Urothelium cell line (cell line): ENCODE results near the gene COQ2.
"Not testable (repeated sequence)": the region's sequence is repeated elsewhere in the genome, so short reads cannot be mapped to it uniquely, and the experiment has no call there.

Experiments
- DNase-seq: peaks from one replicate; pipeline ENCODE4 v3.0.0; 2011; ENCODE audit warnings: low spot score, mixed read lengths
- FAIRE-seq: peaks from 2 replicates; lab custom pipeline; 2011; peaks lifted over from hg19 to GRCh38; lab: Jason Lieb, UNC

COQ2 gene

DNA sequence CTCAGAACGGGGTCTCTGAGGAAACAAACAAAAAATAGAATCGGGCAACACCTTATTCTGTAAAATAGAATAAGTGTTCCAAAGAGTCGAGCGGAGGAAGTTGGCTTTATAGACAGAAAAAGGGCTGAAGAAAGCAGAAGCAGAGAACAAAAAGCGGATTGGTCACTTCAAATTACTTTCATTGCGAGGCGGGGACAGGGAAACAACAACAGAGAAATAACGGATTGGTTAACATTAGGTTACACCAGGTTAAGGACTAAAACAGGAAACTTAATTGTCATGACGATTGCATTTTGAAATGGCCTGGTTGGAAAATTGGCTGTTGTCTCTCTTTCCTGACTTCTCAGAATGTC is 433 bp upstream of the COQ2 start:
- FAIRE-seq (no peak), DNase-seq (no peak)

- no peak for DNase-seq
- no peak for FAIRE-seq
Measured at GRCh38 chr4:83283181-83283580, 1.4 kb downstream of the COQ2 start.

- FAIRE-seq = no peak
- DNase-seq = peak; percentile 29
Measured at GRCh38 chr4:83282049-83282535, 2.5 kb downstream of the COQ2 start.

DNA sequence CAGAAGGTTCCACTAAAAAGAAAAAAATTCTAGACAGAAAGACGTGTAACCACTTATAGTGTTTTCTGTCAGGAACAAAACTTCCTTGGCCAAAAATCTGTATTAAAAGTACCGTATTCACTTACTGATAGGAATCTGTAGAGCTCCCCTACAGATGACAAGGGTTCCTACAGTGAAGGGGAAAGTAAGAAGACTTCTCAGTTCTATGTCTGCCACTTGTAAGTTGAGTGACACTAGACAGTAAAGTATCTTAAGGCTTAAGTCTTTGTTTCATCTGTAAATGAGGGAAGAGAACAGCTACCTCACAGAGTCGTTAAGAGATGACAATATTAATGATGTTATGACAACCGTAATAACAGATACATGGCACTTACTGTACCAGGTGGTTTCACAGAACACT is 3.3 kb downstream of the COQ2 start:
- FAIRE-seq (no peak), DNase-seq (no peak)

DNA sequence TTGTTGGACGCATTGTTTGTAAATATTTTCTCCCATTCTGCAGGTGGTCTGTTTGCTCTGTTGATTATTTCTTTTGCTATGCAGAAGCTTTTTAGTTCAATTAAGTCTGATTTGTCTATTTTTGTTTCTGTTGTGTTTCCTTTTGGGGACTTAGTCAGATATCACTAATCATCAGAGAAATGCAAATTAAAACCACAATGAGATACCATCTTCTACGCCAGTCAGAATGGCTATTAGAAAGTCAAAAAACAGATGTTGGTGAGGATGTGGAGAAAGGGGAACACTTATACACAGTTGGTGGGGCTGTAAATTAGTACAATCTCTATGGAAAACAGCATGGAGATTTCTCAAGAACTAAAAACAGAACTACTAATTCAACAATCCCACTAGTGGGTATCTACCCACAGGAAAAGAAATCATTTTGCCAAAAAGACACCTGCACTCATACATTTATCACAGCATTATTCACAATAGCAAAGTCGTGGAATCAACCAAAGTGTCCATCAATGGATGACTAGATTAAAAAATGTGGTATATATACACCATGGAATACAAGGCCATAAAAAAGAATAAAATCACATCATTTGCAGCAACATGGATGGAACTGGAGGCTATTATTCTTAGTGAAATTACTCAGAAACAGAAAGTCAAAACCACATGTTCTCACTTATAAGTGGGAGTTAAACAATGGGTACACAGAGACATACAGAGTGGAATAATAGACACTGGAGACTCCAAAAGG is 8.1 kb downstream of the COQ2 start:
- no peak for FAIRE-seq
- no peak for DNase-seq

DNA sequence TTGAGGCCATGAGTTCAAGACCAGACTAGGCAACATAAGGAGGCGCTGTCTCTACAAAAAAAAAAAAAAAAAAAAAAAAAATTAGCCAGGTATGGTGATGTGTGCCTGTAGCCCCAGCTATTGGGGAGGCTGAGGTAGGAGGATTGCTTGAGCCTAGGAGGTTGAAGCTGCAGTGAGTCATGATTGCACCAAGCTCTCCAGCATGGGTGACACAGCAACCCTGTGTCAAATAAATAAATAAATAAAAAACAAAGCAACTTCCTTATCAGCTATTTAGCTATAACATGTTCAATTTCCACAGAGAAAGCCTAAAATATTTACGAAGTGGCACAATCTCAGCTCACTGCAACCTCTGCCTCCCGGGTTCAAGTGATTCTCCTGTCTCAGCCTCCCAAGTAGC is 10.7 kb downstream of the COQ2 start:
- not testable (repeated sequence) for DNase-seq, FAIRE-seq

DNA sequence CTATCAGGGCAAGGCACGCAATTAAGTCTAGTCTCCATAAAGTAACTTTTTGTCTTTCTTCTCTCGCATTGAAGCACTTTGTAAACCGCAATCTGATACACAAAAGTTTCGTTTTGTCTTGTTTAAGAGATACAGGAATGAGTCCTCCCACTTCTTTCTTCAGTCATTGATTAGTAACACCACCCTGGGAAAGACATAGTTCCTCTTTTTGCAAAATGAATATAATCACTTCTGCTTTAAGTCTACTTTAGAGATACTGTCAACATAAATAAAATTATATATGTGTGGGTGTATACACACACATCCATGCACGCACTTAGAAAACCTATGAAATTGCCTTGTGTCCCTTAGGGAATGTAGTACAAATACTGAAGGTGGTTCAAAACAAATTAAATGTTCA is 11.7 kb downstream of the COQ2 start:
- no peak for FAIRE-seq
- no peak for DNase-seq

GRCh38 chr4:83269256-83269655 is 15.3 kb downstream of the COQ2 start:
- FAIRE-seq (no peak), DNase-seq (no peak)

DNA sequence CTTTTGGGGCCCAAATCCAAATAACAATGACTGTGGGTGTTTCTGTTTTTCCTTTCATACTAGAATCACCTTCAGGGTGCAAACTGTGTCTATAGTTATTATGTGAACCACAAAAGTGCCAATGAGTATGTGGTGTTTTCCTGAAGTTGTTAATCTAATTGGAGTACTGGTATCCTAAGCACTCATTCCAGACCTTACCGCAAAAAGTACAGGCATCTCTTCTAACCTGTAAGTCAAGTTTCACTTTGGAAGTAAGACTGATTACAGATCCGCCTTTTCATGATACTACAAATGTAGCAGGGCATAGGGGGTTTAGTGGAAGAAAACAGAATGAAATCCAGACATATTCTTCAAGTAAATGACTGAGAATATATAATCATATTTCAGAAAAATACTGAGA is 16.1 kb downstream of the COQ2 start:
- DNase-seq = no peak
- FAIRE-seq = no peak

DNA sequence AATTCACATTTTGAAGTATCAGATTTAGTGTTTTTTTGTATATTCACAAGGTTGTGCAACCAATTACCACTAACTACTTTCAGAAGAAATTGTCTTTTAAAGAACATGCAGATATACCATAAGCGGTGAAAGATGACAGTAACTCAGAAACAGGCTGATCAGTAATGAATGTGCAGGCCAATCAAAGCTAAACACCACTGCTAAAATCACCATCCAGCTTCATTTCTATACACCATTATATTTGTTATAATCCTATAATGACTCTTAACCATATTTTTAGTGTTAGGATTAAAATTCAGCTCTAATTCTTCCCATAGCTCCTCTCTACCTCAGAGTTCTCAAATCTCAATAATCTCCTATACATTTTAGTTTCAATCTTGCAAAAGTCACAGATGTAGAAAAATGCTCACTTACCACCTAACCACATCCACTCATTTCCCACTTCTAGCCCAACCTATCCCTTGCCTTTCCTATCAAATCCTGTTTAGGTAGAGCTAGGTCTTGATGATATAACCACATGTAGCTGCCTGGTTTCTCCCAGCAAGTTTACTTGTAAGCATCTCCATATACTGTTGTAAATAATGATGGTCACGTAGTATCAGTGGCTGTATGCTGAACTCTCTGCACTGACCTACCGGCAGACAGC is 16.6 kb downstream of the COQ2 start:
- FAIRE-seq = no peak
- DNase-seq = no peak

- DNase-seq (peak; percentile 27), FAIRE-seq (no peak)
Measured at GRCh38 chr4:83267121-83267829, 17.3 kb downstream of the COQ2 start.

GRCh38 chr4:83266689-83267088 is 17.9 kb downstream of the COQ2 start:
- DNase-seq (no peak), FAIRE-seq (no peak)

DNA sequence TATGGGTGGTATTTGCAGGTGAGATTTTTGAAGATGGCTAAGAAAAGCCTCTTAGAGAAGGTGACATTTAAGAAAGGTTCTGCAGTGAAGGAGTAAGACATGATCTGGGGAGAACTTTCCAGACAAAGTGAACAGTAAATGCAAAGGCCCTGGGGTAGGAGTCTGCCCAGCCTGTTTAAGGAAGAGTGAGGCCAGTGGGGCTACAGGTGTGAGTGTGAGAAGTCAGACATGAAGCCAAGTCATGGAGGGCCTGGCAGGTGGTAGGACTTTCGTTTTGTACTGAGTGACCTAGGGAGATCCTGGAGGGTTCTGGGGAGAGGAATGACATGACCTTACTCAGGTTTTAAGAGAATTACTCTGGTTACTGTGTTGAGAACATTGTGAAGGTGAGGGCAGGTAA is 21.5 kb downstream of the COQ2 start:
- FAIRE-seq (no peak), DNase-seq (no peak)

GRCh38 chr4:83262682-83263081 is 21.9 kb downstream of the COQ2 start:
- FAIRE-seq = no peak
- no peak for DNase-seq

DNA sequence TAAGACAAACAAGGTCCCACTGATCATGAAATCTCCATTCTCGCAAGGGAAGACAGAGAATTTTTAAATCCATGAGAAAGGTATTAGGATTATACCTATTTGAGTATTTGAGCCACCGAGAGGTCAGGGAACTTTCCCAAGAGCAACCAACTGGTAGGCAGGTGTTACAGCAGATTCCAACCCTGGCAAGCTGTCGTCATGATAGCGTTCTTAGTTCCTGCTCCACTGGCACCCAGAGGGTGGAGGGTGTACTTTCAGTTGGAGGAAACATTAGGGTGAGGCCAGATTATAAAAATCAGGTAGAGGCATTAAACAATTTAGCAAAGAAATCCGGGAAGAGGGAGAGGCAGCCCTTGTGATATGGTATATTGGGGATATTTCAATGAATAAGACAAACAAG is 23.3 kb downstream of the COQ2 start:
- no peak for DNase-seq
- FAIRE-seq = no peak

DNA sequence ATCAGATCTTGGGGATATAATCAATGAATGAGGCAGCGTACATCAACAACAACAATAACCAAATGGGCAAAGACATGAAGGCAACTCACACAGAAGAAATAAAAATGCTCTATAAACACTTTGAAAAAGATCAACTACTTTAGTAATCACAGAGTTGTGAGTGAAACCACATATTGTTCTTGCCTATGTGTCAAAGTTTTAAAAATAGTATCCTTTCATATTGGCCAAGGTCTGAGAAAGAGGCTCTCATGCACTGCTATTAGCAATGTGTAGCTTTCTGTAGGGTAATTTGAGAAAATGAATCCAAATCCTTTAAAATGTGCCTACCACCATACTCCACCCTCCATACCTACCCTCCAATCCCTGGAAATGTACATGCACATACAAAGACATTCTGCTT is 25.0 kb downstream of the COQ2 start:
- FAIRE-seq (no peak), DNase-seq (no peak)

DNA sequence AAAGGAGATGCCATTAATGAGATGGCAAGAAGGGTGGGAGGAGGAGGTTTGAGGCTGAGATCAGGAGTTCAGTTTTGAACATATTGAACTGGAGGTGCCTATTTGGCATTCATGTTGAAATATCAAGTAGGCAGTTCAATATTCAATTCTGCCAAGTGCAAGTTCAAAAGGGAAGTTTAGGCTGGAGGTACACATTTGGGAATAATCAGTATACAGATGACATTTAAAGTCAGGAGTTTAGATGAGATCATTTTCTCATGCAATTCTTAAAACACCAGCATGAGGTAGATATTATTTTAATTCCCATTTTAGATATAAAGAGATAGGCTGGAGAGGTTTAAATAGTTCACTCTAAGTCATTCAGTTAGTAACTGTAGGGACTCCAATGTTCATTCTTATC is 26.1 kb downstream of the COQ2 start:
- no peak for FAIRE-seq

DNA sequence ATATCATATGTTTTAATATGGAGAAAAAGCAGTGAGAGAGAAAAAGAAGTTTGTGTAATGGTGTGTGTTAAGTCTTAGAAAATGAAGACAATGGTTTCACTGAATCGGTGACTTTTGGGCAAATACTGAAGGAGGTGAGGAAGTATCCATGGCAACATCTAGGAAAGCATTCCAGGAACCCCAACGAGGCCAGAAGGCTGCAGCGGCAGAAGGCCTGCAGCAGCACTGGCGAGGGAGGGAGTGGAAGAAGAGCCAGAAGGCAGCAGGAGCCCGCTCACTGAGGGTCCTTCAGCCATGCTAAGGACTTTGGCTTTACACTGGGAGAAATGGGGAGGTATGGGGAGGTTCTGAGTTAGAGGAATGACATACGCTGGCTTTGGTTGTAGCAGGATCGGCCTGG is 26.8 kb downstream of the COQ2 start:
- DNase-seq = no peak
- peak; percentile 65 for FAIRE-seq

More for the DNA sequence above, 26.1 kb downstream of the COQ2 start:
- DNase-seq = no peak

DNA sequence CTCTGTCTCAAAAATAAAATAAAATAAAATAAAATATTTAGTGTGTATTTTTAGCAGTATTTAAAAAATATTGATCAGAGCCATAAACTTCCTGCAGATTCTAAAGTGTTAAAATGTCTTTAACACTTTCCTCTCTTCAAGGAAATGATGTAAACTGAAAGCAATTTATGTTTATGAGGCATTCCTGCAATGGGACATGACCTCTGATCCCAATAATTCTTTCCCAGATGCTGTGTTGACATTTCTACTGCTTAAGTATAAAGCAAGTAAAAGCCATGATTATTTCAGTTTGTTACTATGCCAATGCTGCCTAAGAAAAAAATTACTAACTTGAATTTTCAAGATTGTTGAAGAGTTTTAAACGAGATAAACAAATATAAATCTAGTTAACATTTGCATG is 29.0 kb downstream of the COQ2 start:
- FAIRE-seq = no peak

GRCh38 chr4:83252782-83253405 is 31.7 kb downstream of the COQ2 start:
- FAIRE-seq (no peak), DNase-seq (peak; percentile 33)

More for the DNA sequence above, 29.0 kb downstream of the COQ2 start:
- peak; percentile 55 for DNase-seq

- no peak for FAIRE-seq
- no peak for DNase-seq
Measured at GRCh38 chr4:83251447-83251830, 33.2 kb downstream of the COQ2 start.
